Measurements from ENCODE around the gene TMEM26.
"Not testable (repeated sequence)": the region's sequence is repeated elsewhere in the genome, so short reads cannot be mapped to it uniquely, and the experiment has no call there.

Gene TMEM26

GRCh38 chr10:61398366-61399129, 54.6 kb downstream of the TMEM26 start:
- DNase-seq: no peak

GRCh38 chr10:61397175-61397986, 55.8 kb downstream of the TMEM26 start:
- DNase-seq: no peak

GRCh38 chr10:61391281-61391680, 61.9 kb downstream of the TMEM26 start:
- DNase-seq: no peak

GRCh38 chr10:61390851-61391250, 62.3 kb downstream of the TMEM26 start:
- no peak for DNase-seq

- DNase-seq: no peak
Measured at GRCh38 chr10:61389887-61390286, 63.3 kb downstream of the TMEM26 start.

- DNase-seq: not testable (repeated sequence)
Measured at GRCh38 chr10:61388986-61389385, 64.2 kb downstream of the TMEM26 start.

GRCh38 chr10:61385231-61386001, 67.8 kb downstream of the TMEM26 start:
- DNase-seq: no peak

GRCh38 chr10:61381153-61381552, 72.0 kb downstream of the TMEM26 start:
- not testable (repeated sequence) for DNase-seq

- DNase-seq: no peak
Measured at GRCh38 chr10:61378865-61379264, 74.3 kb downstream of the TMEM26 start.

GRCh38 chr10:61376908-61377368, 76.2 kb downstream of the TMEM26 start:
- no peak for DNase-seq

- DNase-seq: no peak
Measured at GRCh38 chr10:61376377-61376776, 76.8 kb downstream of the TMEM26 start.

- DNase-seq: no peak
Measured at GRCh38 chr10:61366365-61366764, 86.8 kb downstream of the TMEM26 start.

GRCh38 chr10:61364619-61365018, 88.6 kb downstream of the TMEM26 start:
- DNase-seq: no peak

- DNase-seq: no peak
Measured at GRCh38 chr10:61363006-61363405, 90.2 kb downstream of the TMEM26 start.

GRCh38 chr10:61359452-61359851, 93.7 kb downstream of the TMEM26 start:
- no peak for DNase-seq

GRCh38 chr10:61357687-61358086, 95.5 kb downstream of the TMEM26 start:
- DNase-seq: no peak
